Measurements from ENCODE around the gene POLE.

GRCh38 chr12:132619071-132619385 is 68.1 kb downstream of the POLE start:
- TF ChIP-seq CTCF (IDR thresholded peaks at IDR 0.05) (no peak), POLR2A (IDR thresholded peaks at IDR 0.05) (no peak)

Measured in heart left ventricle (tissue), 13 donors.